GM21381 (cell line): ENCODE data around the gene TEX47.

Source experiments
- ATAC-seq: cut with Tn5 transposase; IDR thresholded peaks from one replicate; pipeline ENCODE4 v1.9.1; 2021; ENCODE audit warnings: mild to moderate bottlenecking, moderate library complexity; ENCODE audit not compliant: unreplicated experiment

The TEX47 gene

DNA sequence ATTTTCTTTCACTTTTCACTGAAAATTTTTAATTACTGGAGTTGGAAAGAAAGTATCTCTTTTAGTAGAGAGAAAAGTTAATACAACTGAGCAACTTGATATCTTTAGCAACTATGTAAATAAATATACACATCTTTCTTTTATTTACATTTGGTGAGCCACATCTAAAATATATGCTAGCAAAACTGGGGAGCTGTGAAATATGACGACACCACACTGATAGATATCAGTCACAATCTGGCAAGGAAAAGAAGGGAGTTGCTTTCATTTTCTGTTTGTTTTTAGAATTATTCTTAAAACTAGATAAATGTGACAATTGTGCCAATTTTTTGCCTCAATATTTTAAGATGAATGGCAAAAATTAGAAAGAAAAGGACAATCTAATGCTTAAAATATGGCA is 38.7 kb downstream of the TEX47 start:
- no peak for ATAC-seq

GRCh38 chr7:88746126-88746525 is 49.4 kb downstream of the TEX47 start:
- ATAC-seq = no peak
